Kidney (tissue), 14 donors: Measurements from ENCODE around the gene ARAP2. TPM values are rescaled to one million over a fixed set of nuclear protein-coding genes. Genes with fewer than 3 reads are reported as not detected.

ENCODE experiments used
- DNase-seq, 5 donors: peaks; one replicate each; pipeline ENCODE4 v3.0.0-alpha.2; 2013 to 2020
- FAIRE-seq: peaks from 2 replicates; lab custom pipeline; 2012; peaks lifted over from hg19 to GRCh38; lab: Jason Lieb, UNC
- H3K27ac ChIP-seq, 2 donors: one replicate each; pipeline ENCODE4 v1.7.0; 2013; ENCODE audit warnings: low read depth in 2 of 2, low read length in 2 of 2, inconsistent platforms in 1 of 2
- H3K27me3 ChIP-seq: one replicate; pipeline ENCODE4 v1.7.1; 2013; ENCODE audit warnings: low read length, inconsistent platforms; ENCODE audit not compliant: control insufficient read depth, insufficient read depth
- H3K36me3 ChIP-seq, 3 donors: one replicate each; pipeline versions ENCODE4 v1.7.0 to v1.7.1; 2013; ENCODE audit warnings: low read length in 3 of 3, control low read depth in 1 of 3, inconsistent platforms in 1 of 3; ENCODE audit not compliant: insufficient read depth in 3 of 3, control insufficient read depth in 2 of 3
- H3K4me1 ChIP-seq, 3 donors: one replicate each; pipeline versions ENCODE4 v1.7.0 to v1.7.1; 2013; ENCODE audit warnings: low read length in 3 of 3, inconsistent platforms in 1 of 3, low read depth in 1 of 3; ENCODE audit not compliant: control insufficient read depth in 2 of 3, insufficient read depth in 2 of 3
- H3K4me3 ChIP-seq, 3 donors: one replicate each; pipeline versions ENCODE4 v1.7.0 to v1.8.1; 2013; ENCODE audit warnings: low read length in 3 of 3, control low read depth in 1 of 3, inconsistent platforms in 1 of 3
- H3K9ac ChIP-seq, 3 donors: one replicate each; pipeline versions ENCODE4 v1.7.0 to v1.7.1; 2013; ENCODE audit warnings: low read length in 3 of 3, control low read depth in 1 of 3, inconsistent platforms in 1 of 3
- H3K9me3 ChIP-seq, 3 donors: one replicate each; pipeline versions ENCODE4 v1.7.0 to v1.7.1; 2013; ENCODE audit warnings: low read length in 3 of 3, control low read depth in 1 of 3, inconsistent platforms in 1 of 3; ENCODE audit not compliant: control insufficient read depth in 2 of 3, insufficient read depth in 1 of 3
- CTCF ChIP-seq: IDR thresholded peaks from 3 replicates; pipeline ENCODE4 v1.5.1; 2012; ENCODE audit warnings: mild to moderate bottlenecking, moderate library complexity, borderline replicate concordance; ENCODE audit not compliant: insufficient read depth; ENCODE audit errors: extremely low read depth
- intact Hi-C: fragments of 100-400 bp; cut with DNase I; formaldehyde crosslinking; loops from one replicate; pipeline ENCODE4 v1.11.1; 2022
- polyA plus RNA-seq: library from polyadenylated mRNA; stranded (reverse); fragments of 350-450 nt; fragmentation: Illumina TruSeq; extraction: RNeasy Lipid Tissue Mini Kit (QIAGEN cat#74804); gene quantifications from one replicate; pipeline ENCODE4 v1.2.3, GENCODE V29; 2014; ENCODE audit warnings: low read depth, low replicate concordance; ENCODE audit not compliant: insufficient read depth
- total RNA-seq: library from RNA; stranded (reverse); fragmentation: NEBNext Ultra II Directional; extraction: Animal tissue kit (Norgen Biotek cat#: 25700); gene quantifications from one replicate; pipeline ENCODE4 v1.2.1, GENCODE V29; 2021
- donor health status: control.
- donor health status: control.
- donor health status: control.
- donor health status: control.
- donor health status: control.
- donor health status: DM: yes; HTN: yes; CAD: no.
- donor health status: Normal renal cell carcinoma (clear cell type).

ARAP2 gene
- total and polyA plus RNA-seq, 2 donors from 2014 or later = 3.1 to 33.5 TPM

- FAIRE-seq (no peak), DNase-seq (no peak)
- Histone ChIP-seq H3K4me3 (no peak overlapping the region), H3K4me1 (peaks cover 0 to 2% (median 0%) of the 10 kb centered on the region in 3 donors), H3K36me3 (no peaks in the 10 kb centered on the region), H3K9me3 (no peaks in the 10 kb centered on the region), H3K27ac (no peak overlapping the region), H3K27me3 (no peaks in the 10 kb centered on the region), H3K9ac (no peak overlapping the region)
- intact Hi-C loops = no loop called here
- TF ChIP-seq CTCF = no peak
These were observed 16.4 kb downstream of the ARAP2 start for GRCh38 chr4:36227913-36228312.

GRCh38 chr4:36226430-36227227, 17.7 kb downstream of the ARAP2 start:
- H3K27ac ChIP-seq = no peak overlapping the region
- no peak for FAIRE-seq
- intact Hi-C loops = no loop called here

GRCh38 chr4:36224972-36225903, 19.1 kb downstream of the ARAP2 start:
- Histone ChIP-seq H3K36me3 (no peaks in the 10 kb centered on the region), H3K9me3 (no peaks in the 10 kb centered on the region), H3K4me1 (peaks cover 0 to 2% (median 0%) of the 10 kb centered on the region in 3 donors), H3K27me3 (no peaks in the 10 kb centered on the region), H3K9ac (no peak overlapping the region), H3K4me3 (no peak overlapping the region), H3K27ac (no peak overlapping the region)
- no peak for DNase-seq
- no peak for TF ChIP-seq CTCF
- intact Hi-C loops = no loop called here
- no peak for FAIRE-seq

More at GRCh38 chr4:36226430-36227227, 17.7 kb downstream of the ARAP2 start:
- Histone ChIP-seq H3K4me1 (peaks cover 0 to 2% (median 0%) of the 10 kb centered on the region in 3 donors), H3K9ac (no peak overlapping the region), H3K9me3 (no peaks in the 10 kb centered on the region), H3K36me3 (no peaks in the 10 kb centered on the region), H3K4me3 (no peak overlapping the region), H3K27me3 (no peaks in the 10 kb centered on the region)
- no peak for TF ChIP-seq CTCF
- no peak for DNase-seq
